H1 (cell line): ENCODE measurements around the gene OR13C4. TPM values are rescaled to one million over a fixed set of nuclear protein-coding genes. Genes with fewer than 3 reads are reported as not detected.

Source experiments
- polyA plus RNA-seq, 7 experiments: library from polyadenylated mRNA; depleted of rRNA in 3 of 7; stranded (reverse) in 5 of 7; unstranded in 2 of 7; fragments of >200 nt in 5 of 7; fragments of 200-250 nt in 2 of 7; gene quantifications; 1 replicate in 5 of 7; 2 replicates in 1 of 7; 4 replicates in 1 of 7; pipeline versions ENCODE4 v1.2.1 to v1.2.3, GENCODE V29; 2011 to 2013; ENCODE audit warnings: missing spikeins in 2 of 7, mixed read lengths in 2 of 7
- total RNA-seq: library from RNA; stranded (reverse); fragmentation: NEBNext Ultra II Directional; extraction: Animal tissue kit (Norgen Biotek cat#: 25700); gene quantifications from 2 replicates; pipeline ENCODE4 v1.2.1, GENCODE V29; 2021
- TF ChIP-seq, protein P1 (sequence below): fragments of 300-600 bp; sonication (generic); IDR thresholded peaks from 2 replicates; pipeline ENCODE4 v1.7.1; 2012; ENCODE audit warnings: low read length, moderate library complexity, mild to moderate bottlenecking, inconsistent platforms; ENCODE audit not compliant: insufficient replicate concordance

Gene OR13C4
- total and polyA plus RNA-seq, 2 of the 8 experiments (the other 6 are each of a cell fraction or from before 2014, with no cell fraction given), result not detected

DNA sequence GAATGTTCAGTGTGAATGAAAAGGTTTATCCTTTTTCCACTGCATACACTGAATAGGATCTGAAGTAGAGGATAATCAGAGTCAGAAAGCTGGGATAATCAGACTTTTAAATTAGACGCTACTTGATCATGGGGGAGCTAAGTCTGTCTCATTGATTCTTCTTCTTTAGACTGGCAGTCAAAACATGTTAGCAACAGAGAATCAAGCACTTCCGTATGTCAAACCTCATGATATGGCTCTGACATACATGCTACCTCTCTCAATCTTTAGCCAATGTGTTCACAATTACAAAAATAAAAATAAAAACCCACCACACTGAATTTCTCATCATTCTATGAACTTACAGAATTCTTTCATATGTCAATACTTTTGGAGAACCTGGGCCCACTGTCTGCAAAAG lies 42.0 kb downstream of the OR13C4 start (continued):
- TF ChIP-seq, protein P1, sequence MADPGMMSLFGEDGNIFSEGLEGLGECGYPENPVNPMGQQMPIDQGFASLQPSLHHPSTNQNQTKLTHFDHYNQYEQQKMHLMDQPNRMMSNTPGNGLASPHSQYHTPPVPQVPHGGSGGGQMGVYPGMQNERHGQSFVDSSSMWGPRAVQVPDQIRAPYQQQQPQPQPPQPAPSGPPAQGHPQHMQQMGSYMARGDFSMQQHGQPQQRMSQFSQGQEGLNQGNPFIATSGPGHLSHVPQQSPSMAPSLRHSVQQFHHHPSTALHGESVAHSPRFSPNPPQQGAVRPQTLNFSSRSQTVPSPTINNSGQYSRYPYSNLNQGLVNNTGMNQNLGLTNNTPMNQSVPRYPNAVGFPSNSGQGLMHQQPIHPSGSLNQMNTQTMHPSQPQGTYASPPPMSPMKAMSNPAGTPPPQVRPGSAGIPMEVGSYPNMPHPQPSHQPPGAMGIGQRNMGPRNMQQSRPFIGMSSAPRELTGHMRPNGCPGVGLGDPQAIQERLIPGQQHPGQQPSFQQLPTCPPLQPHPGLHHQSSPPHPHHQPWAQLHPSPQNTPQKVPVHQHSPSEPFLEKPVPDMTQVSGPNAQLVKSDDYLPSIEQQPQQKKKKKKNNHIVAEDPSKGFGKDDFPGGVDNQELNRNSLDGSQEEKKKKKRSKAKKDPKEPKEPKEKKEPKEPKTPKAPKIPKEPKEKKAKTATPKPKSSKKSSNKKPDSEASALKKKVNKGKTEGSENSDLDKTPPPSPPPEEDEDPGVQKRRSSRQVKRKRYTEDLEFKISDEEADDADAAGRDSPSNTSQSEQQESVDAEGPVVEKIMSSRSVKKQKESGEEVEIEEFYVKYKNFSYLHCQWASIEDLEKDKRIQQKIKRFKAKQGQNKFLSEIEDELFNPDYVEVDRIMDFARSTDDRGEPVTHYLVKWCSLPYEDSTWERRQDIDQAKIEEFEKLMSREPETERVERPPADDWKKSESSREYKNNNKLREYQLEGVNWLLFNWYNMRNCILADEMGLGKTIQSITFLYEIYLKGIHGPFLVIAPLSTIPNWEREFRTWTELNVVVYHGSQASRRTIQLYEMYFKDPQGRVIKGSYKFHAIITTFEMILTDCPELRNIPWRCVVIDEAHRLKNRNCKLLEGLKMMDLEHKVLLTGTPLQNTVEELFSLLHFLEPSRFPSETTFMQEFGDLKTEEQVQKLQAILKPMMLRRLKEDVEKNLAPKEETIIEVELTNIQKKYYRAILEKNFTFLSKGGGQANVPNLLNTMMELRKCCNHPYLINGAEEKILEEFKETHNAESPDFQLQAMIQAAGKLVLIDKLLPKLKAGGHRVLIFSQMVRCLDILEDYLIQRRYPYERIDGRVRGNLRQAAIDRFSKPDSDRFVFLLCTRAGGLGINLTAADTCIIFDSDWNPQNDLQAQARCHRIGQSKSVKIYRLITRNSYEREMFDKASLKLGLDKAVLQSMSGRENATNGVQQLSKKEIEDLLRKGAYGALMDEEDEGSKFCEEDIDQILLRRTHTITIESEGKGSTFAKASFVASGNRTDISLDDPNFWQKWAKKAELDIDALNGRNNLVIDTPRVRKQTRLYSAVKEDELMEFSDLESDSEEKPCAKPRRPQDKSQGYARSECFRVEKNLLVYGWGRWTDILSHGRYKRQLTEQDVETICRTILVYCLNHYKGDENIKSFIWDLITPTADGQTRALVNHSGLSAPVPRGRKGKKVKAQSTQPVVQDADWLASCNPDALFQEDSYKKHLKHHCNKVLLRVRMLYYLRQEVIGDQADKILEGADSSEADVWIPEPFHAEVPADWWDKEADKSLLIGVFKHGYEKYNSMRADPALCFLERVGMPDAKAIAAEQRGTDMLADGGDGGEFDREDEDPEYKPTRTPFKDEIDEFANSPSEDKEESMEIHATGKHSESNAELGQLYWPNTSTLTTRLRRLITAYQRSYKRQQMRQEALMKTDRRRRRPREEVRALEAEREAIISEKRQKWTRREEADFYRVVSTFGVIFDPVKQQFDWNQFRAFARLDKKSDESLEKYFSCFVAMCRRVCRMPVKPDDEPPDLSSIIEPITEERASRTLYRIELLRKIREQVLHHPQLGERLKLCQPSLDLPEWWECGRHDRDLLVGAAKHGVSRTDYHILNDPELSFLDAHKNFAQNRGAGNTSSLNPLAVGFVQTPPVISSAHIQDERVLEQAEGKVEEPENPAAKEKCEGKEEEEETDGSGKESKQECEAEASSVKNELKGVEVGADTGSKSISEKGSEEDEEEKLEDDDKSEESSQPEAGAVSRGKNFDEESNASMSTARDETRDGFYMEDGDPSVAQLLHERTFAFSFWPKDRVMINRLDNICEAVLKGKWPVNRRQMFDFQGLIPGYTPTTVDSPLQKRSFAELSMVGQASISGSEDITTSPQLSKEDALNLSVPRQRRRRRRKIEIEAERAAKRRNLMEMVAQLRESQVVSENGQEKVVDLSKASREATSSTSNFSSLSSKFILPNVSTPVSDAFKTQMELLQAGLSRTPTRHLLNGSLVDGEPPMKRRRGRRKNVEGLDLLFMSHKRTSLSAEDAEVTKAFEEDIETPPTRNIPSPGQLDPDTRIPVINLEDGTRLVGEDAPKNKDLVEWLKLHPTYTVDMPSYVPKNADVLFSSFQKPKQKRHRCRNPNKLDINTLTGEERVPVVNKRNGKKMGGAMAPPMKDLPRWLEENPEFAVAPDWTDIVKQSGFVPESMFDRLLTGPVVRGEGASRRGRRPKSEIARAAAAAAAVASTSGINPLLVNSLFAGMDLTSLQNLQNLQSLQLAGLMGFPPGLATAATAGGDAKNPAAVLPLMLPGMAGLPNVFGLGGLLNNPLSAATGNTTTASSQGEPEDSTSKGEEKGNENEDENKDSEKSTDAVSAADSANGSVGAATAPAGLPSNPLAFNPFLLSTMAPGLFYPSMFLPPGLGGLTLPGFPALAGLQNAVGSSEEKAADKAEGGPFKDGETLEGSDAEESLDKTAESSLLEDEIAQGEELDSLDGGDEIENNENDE, result no peak
